B cell (primary cell): Measurements from ENCODE around the gene FMN1. TPM values are rescaled to one million over a fixed set of nuclear protein-coding genes. Genes with fewer than 3 reads are reported as not detected.

Source experiments
- ATAC-seq: fragments of 200-7000 bp; cut with Tn5 transposase; one replicate; pipeline ENCODE4 v1.10.0; 2021; ENCODE audit warnings: low read depth, mild to moderate bottlenecking, moderate number of reproducible peaks, moderate library complexity
- CTCF ChIA-PET: fragments of 350-600 bp; sonication (Branson Sonifier 250); formaldehyde crosslinking; loops from one replicate; lab custom pipeline; 2021; ENCODE audit warnings: antibody characterized with exemption, inconsistent platforms; lab: Charles Lee
- POLR2A ChIA-PET: fragments of 350-600 bp; sonication (Branson Sonifier 250); formaldehyde crosslinking; loops from one replicate; lab custom pipeline; 2021; ENCODE audit warnings: antibody characterized with exemption; lab: Charles Lee
- DNase-seq: peaks from one replicate; pipeline ENCODE4 v3.0.0; 2013
- H2AFZ ChIP-seq: 2 replicates; pipeline ENCODE4 v1.6.1; 2012; ENCODE audit warnings: mild to moderate bottlenecking, low read depth, low read length; ENCODE audit not compliant: insufficient read depth, poor library complexity, severe bottlenecking
- H3K27ac ChIP-seq, 2 donors: 1 replicate in 1 of 2; 2 replicates in 1 of 2; pipeline ENCODE4 v1.5.1; 2012 to 2013; ENCODE audit warnings: low read length in 2 of 2, mild to moderate bottlenecking in 2 of 2, moderate library complexity in 1 of 2
- H3K27me3 ChIP-seq, 4 experiments: fragments of 200-600 bp in 1 of 4; sonication (generic) in 1 of 4; replicated peaks in 1 of 4; 1 replicate in 2 of 4; 2 replicates in 2 of 4; pipeline versions ENCODE4 v1.6.1 to v1.7.0; 2013 to 2016; ENCODE audit warnings: low read length in 3 of 4, mild to moderate bottlenecking in 2 of 4, mixed read lengths in 1 of 4, moderate library complexity in 1 of 4; ENCODE audit not compliant: insufficient read depth in 4 of 4, control insufficient read depth in 3 of 4; ENCODE audit errors: control extremely low read depth in 1 of 4
- H3K36me3 ChIP-seq, 2 experiments: replicated peaks in 1 of 2; 1 replicate in 1 of 2; 2 replicates in 1 of 2; pipeline versions ENCODE4 v1.6.1 to v1.7.1; 2013; ENCODE audit warnings: low read length in 1 of 2; ENCODE audit not compliant: insufficient read depth in 2 of 2, control insufficient read depth in 1 of 2; ENCODE audit errors: control extremely low read depth in 1 of 2, extremely low read depth in 1 of 2
- H3K4me1 ChIP-seq, 2 donors: fragments of 200-600 bp in 1 of 2; sonication (generic) in 1 of 2; 1 replicate in 1 of 2; 2 replicates in 1 of 2; pipeline versions ENCODE4 v1.5.1 to v1.6.1; 2013 to 2017; ENCODE audit warnings: low read length in 2 of 2; ENCODE audit not compliant: control insufficient read depth in 2 of 2, insufficient read depth in 2 of 2
- H3K4me2 ChIP-seq: replicated peaks from 2 replicates; pipeline ENCODE3; 2012; ENCODE audit warnings: mild to moderate bottlenecking, low read depth, low read length; ENCODE audit not compliant: poor library complexity, severe bottlenecking
- H3K4me3 ChIP-seq, 5 experiments: fragments of 200-600 bp in 1 of 5; sonication (generic) in 1 of 5; 1 replicate in 3 of 5; 2 replicates in 2 of 5; pipeline versions ENCODE4 v1.5.1 to v1.7.0; 2011 to 2016; ENCODE audit warnings: low read length in 4 of 5, mild to moderate bottlenecking in 4 of 5, low read depth in 2 of 5, control low read depth in 1 of 5, moderate library complexity in 1 of 5; ENCODE audit not compliant: insufficient read depth in 1 of 5; ENCODE audit errors: control extremely low read depth in 1 of 5, extremely low read depth in 1 of 5
- H3K79me2 ChIP-seq: fragments of 200-600 bp; sonication (generic); one replicate; pipeline ENCODE4 v1.6.0; 2016; ENCODE audit warnings: low read length; ENCODE audit not compliant: control insufficient read depth, insufficient read depth
- H3K9ac ChIP-seq: fragments of 200-600 bp; sonication (generic); 2 replicates; pipeline ENCODE4 v1.6.1; 2017; ENCODE audit warnings: mild to moderate bottlenecking, low read length, moderate library complexity
- H3K9me3 ChIP-seq, 3 donors: one replicate each; pipeline versions ENCODE4 v1.6.1 to v1.7.1; 2013; ENCODE audit warnings: low read length in 2 of 3; ENCODE audit not compliant: control insufficient read depth in 2 of 3, insufficient read depth in 1 of 3; ENCODE audit errors: control extremely low read depth in 1 of 3
- H4K20me1 ChIP-seq: 2 replicates; pipeline ENCODE4 v1.6.0; 2012; ENCODE audit warnings: mild to moderate bottlenecking, low read length; ENCODE audit not compliant: insufficient read depth, control insufficient read depth, poor library complexity, severe bottlenecking
- H3K27ac Mint-ChIP-seq: one replicate; pipeline ENCODE4 v1.8.0; 2021; ENCODE audit warnings: mixed read lengths
- H3K27me3 Mint-ChIP-seq: one replicate; pipeline ENCODE4 v1.8.0; 2021; ENCODE audit warnings: mixed read lengths
- H3K4me1 Mint-ChIP-seq: one replicate; pipeline ENCODE4 v1.8.0; 2021; ENCODE audit warnings: mixed read lengths
- H3K4me3 Mint-ChIP-seq: one replicate; pipeline ENCODE4 v1.8.0; 2021; ENCODE audit warnings: mixed read lengths
- H3K9me3 Mint-ChIP-seq: one replicate; pipeline ENCODE4 v1.8.0; 2022; ENCODE audit warnings: mixed read lengths; ENCODE audit not compliant: insufficient read depth
- CTCF ChIP-seq: fragments of 200-600 bp; IDR thresholded peaks from one replicate; pipeline ENCODE4 v1.8.0; 2022; ENCODE audit warnings: antibody characterized with exemption, mild to moderate bottlenecking
- EZH2 ChIP-seq: IDR thresholded peaks from 2 replicates; pipeline ENCODE4 v1.6.1; 2012; ENCODE audit warnings: borderline replicate concordance, low read depth, mild to moderate bottlenecking, moderate library complexity, low read length; ENCODE audit not compliant: insufficient read depth, poor library complexity, severe bottlenecking
- WGBS: methylation state at CpG from one replicate; pipeline ENCODE4 v1.1.5; 2013; ENCODE audit warnings: missing lambda C conversion rate; ENCODE audit not compliant: insufficient coverage; 5-methylcytosine and 5-hydroxymethylcytosine counted together
- intact Hi-C: fragments of 100-400 bp; cut with micrococcal nuclease; formaldehyde crosslinking; loops from one replicate; pipeline ENCODE4 v1.10.0; 2022
- polyA plus RNA-seq: library from polyadenylated mRNA; depleted of rRNA; stranded (reverse); fragments of >200 nt; gene quantifications from 2 replicates; pipeline ENCODE4 v1.2.3, GENCODE V29; 2012
- total RNA-seq, 2 donors: library from RNA; stranded (reverse); fragments of 120-200 nt in 1 of 2; gene quantifications; 1 replicate in 1 of 2; 2 replicates in 1 of 2; pipeline versions ENCODE4 v1.2.3 to v1.2.4, GENCODE V29; 2013 to 2022

The FMN1 gene
- total and polyA plus RNA-seq, 2 donors (not counting 1 experiment from before 2014, with no cell fraction given) = 0.21 to 0.96 TPM

- Histone ChIP-seq H3K27me3 (peaks cover 0 to 12% (median 3%) of the 10 kb centered on the region in 4 experiments), H3K4me1 (no peaks in the 10 kb centered on the region), H3K4me3 (no peak overlapping the region), H3K79me2 (no peaks in the 10 kb centered on the region), H3K4me2 (no peak overlapping the region), H3K27ac (no peak overlapping the region), H3K9me3 (no peaks in the 10 kb centered on the region), H3K36me3 (no peaks in the 10 kb centered on the region), H3K9ac (no peak overlapping the region), H4K20me1 (no peaks in the 10 kb centered on the region), H2AFZ (no peak overlapping the region)
- no CpG with 5 or more reads among the region's 3 CpGs for WGBS
- H3K4me3 Mint-ChIP-seq = no peak overlapping the region
- POLR2A ChIA-PET = no interaction called here
- H3K27me3 Mint-ChIP-seq = peaks cover 42% of the 10 kb centered on the region
- H3K27ac Mint-ChIP-seq = no peak overlapping the region
- H3K4me1 Mint-ChIP-seq = no peaks in the 10 kb centered on the region
- no peak for TF ChIP-seq CTCF
- TF ChIP-seq EZH2 = no peak
- CTCF ChIA-PET = no interaction called here
- DNase-seq = no peak
- H3K9me3 Mint-ChIP-seq = no peaks in the 10 kb centered on the region
- ATAC-seq = no peak
- intact Hi-C loops = no loop called here
These were observed 461.2 kb downstream of the FMN1 start for GRCh38 chr15:32733281-32733680.

- no peaks in the 10 kb centered on the region for H4K20me1 ChIP-seq
- no peak overlapping the region for H3K27ac ChIP-seq
- no peak for TF ChIP-seq EZH2
- H3K27me3 ChIP-seq = peaks cover 0 to 12% (median 3%) of the 10 kb centered on the region in 4 experiments
- H3K27me3 Mint-ChIP-seq = peaks cover 45% of the 10 kb centered on the region
- H3K4me1 Mint-ChIP-seq = no peaks in the 10 kb centered on the region
- H3K4me2 ChIP-seq = no peak overlapping the region
- H3K9me3 Mint-ChIP-seq = no peaks in the 10 kb centered on the region
- no peaks in the 10 kb centered on the region for H3K9me3 ChIP-seq
- no peak overlapping the region for H3K27ac Mint-ChIP-seq
- DNase-seq (no peak), ATAC-seq (no peak)
- no peak overlapping the region for H3K9ac ChIP-seq
- no peak overlapping the region for H3K4me3 ChIP-seq
- intact Hi-C loops = no loop called here
- H3K79me2 ChIP-seq = no peaks in the 10 kb centered on the region
- H3K4me1 ChIP-seq = no peaks in the 10 kb centered on the region
- POLR2A ChIA-PET = no interaction called here
- CTCF ChIA-PET = interaction anchor here (0.5 kb wide), 1 partner anchor 19 kb away, joined by 4 read pairs; no protein-coding TSS in a partner anchor
- H2AFZ ChIP-seq = no peak overlapping the region
- H3K36me3 ChIP-seq = no peaks in the 10 kb centered on the region
- 100% methylated on average over 1 of the region's 6 CpGs for WGBS
- H3K4me3 Mint-ChIP-seq = no peak overlapping the region
These were observed 461.8 kb downstream of the FMN1 start for GRCh38 chr15:32732574-32733157.
